ENCODE results near the gene CRYBG2. TPM values are rescaled to one million over a fixed set of nuclear protein-coding genes. Genes with fewer than 3 reads are reported as not detected.

CRYBG2 gene
- total and polyA plus RNA-seq, 2 of the 13 experiments (the other 11 are each of a cell fraction or from before 2014, with no cell fraction given) = 1.3 to 2.9 TPM

GRCh38 chr1:26358411-26359384, 4.8 kb upstream of the CRYBG2 start (continued):
- no peak; the same call in 1 of the 2 replicates for TF ChIP-seq MXD4 (CRISPR knock-in tag; IDR thresholded peaks at IDR 0.05)
- TF ChIP-seq BHLHE40 (IDR thresholded peaks at IDR 0.05; ENCODE audit: low read length) = peak; percentile 41
- no peak for TF ChIP-seq ZBTB7A (CRISPR knock-in tag; IDR thresholded peaks at IDR 0.05)
- TF ChIP-seq ARID4A (CRISPR knock-in tag; IDR thresholded peaks at IDR 0.05; ENCODE audit: borderline replicate concordance) = peak; percentile 58; the same call in 1 of the 2 replicates
- no peak for TF ChIP-seq ZFP90 (CRISPR knock-in tag; IDR thresholded peaks at IDR 0.05; ENCODE audit: borderline replicate concordance)
- no peak for TF ChIP-seq ATM (IDR thresholded peaks at IDR 0.05; ENCODE audit: borderline replicate concordance)
- TF ChIP-seq ZNF841 (CRISPR knock-in tag; IDR thresholded peaks at IDR 0.05; ENCODE audit: borderline replicate concordance) = no peak
- TF ChIP-seq ZNF253 (CRISPR knock-in tag; IDR thresholded peaks at IDR 0.05; ENCODE audit: borderline replicate concordance) = no peak
- TF ChIP-seq ZNF136 (CRISPR knock-in tag; IDR thresholded peaks at IDR 0.05; ENCODE audit: low read depth) = no peak
- no peak for TF ChIP-seq ZNF691 (CRISPR knock-in tag; IDR thresholded peaks at IDR 0.05; ENCODE audit: borderline replicate concordance, low read depth)
- no peak for TF ChIP-seq NR0B2 (CRISPR knock-in tag; IDR thresholded peaks at IDR 0.05)
- TF ChIP-seq AGO2 (optimal IDR thresholded peaks at IDR 0.05; ENCODE audit: low read depth, low read length) = no peak
- no peak for TF ChIP-seq TBP (CRISPR knock-in tag; IDR thresholded peaks at IDR 0.05)
- TF ChIP-seq ZNF20 (CRISPR knock-in tag; IDR thresholded peaks at IDR 0.05) = no peak
- no peak for TF ChIP-seq ZNF781 (CRISPR knock-in tag; IDR thresholded peaks at IDR 0.05; ENCODE audit: borderline replicate concordance, not compliant biosample characterization)
- TF ChIP-seq ZKSCAN1 (IDR thresholded peaks at IDR 0.05; ENCODE audit: low read length) = no peak
- no peak; the same call in 1 of the 2 replicates for TF ChIP-seq ARID3A (IDR thresholded peaks at IDR 0.05; ENCODE audit: low read depth, low read length)
- no peak for TF ChIP-seq ZNF790 (CRISPR knock-in tag; IDR thresholded peaks at IDR 0.05; ENCODE audit: borderline replicate concordance)
- no peak for TF ChIP-seq CCAR2 (optimal IDR thresholded peaks at IDR 0.05; ENCODE audit: low read depth, low read length)
- no peak for TF ChIP-seq BRCA1 (CRISPR knock-in tag; IDR thresholded peaks at IDR 0.05)
